ENCODE data around the gene GPR31. TPM values are rescaled to one million over a fixed set of nuclear protein-coding genes. Genes with fewer than 3 reads are reported as not detected.

The GPR31 gene
- polyA plus RNA-seq, 1 experiment, result not detected

DNA sequence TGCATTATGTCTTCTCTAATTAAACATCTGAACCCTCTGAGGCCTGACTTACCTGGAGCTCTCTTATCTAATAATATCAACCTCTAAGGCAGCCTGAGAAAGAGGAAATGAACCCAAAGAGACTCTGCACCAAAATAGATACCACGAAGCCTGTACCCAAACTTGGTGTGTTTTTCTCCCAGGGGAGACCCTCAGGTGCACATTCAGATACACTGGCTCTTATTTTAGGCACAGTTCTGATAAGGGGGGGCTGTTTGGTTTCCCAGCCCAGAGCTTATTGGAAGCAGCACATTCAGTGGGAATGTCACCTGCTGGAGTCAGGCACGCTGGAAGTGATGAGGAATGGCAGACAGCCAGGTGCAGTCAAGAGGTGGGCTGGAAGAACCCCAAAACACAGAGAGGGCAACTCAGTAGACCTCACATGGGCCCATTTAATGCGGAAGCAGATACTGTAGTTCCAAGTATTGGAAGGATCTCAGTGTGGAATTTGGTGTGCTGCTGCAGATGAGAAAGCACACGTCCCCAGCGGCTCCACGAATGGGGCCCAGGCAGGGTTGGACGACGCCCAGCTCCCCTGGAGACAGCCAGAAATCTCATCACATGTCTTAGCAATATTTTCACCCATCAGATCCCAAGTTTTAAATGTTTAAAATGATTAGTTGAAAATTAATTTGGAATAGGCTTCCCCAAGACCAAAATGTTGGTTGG is 44.6 kb downstream of the GPR31 start:
- Histone ChIP-seq H3K4me3 (ENCODE audit: low read depth, low read length) (no peak overlapping the region), H3K36me3 (ENCODE audit: control insufficient read depth, insufficient read depth, low read length) (no peaks in the 10 kb centered on the region), H3K27me3 (ENCODE audit: control insufficient read depth, insufficient read depth, low read length) (no peaks in the 10 kb centered on the region)
- POLR2A ChIA-PET, result no interaction called here
- no peak for DNase-seq (ENCODE audit: low read depth)
- TF ChIP-seq, protein P1, sequence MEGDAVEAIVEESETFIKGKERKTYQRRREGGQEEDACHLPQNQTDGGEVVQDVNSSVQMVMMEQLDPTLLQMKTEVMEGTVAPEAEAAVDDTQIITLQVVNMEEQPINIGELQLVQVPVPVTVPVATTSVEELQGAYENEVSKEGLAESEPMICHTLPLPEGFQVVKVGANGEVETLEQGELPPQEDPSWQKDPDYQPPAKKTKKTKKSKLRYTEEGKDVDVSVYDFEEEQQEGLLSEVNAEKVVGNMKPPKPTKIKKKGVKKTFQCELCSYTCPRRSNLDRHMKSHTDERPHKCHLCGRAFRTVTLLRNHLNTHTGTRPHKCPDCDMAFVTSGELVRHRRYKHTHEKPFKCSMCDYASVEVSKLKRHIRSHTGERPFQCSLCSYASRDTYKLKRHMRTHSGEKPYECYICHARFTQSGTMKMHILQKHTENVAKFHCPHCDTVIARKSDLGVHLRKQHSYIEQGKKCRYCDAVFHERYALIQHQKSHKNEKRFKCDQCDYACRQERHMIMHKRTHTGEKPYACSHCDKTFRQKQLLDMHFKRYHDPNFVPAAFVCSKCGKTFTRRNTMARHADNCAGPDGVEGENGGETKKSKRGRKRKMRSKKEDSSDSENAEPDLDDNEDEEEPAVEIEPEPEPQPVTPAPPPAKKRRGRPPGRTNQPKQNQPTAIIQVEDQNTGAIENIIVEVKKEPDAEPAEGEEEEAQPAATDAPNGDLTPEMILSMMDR (IDR thresholded peaks at IDR 0.05; ENCODE audit: insufficient read depth, low read depth, low read length), result no peak
- CTCF ChIA-PET, result no interaction called here

DNA sequence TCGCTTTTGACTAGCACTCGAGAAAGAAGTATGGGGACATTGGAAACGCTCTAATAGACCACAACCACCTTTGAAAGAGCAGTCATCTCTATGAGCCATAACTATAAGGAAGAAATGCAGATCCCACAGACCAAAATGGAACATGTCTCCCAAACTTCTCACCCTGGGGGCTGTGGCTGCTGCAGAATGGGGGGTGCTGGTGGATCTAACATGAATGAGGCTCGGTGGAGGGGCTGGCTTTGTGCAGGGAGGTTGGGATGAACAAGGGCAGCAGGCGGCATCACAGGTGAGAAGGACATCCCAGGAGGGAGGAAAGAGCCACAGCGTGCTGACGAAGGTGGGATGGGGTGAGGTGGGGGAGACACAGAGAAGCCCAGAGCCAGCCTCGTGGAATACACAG is 45.4 kb downstream of the GPR31 start:
- TF ChIP-seq, protein P1 (IDR thresholded peaks at IDR 0.05; ENCODE audit: insufficient read depth, low read depth, low read length), result no peak
- CTCF ChIA-PET, result no interaction called here
- Histone ChIP-seq H3K27me3 (ENCODE audit: control insufficient read depth, insufficient read depth, low read length) (no peaks in the 10 kb centered on the region), H3K4me3 (ENCODE audit: low read depth, low read length) (no peak overlapping the region), H3K36me3 (ENCODE audit: control insufficient read depth, insufficient read depth, low read length) (no peaks in the 10 kb centered on the region)
- no peak for DNase-seq (ENCODE audit: low read depth)
- POLR2A ChIA-PET, result no interaction called here

DNA sequence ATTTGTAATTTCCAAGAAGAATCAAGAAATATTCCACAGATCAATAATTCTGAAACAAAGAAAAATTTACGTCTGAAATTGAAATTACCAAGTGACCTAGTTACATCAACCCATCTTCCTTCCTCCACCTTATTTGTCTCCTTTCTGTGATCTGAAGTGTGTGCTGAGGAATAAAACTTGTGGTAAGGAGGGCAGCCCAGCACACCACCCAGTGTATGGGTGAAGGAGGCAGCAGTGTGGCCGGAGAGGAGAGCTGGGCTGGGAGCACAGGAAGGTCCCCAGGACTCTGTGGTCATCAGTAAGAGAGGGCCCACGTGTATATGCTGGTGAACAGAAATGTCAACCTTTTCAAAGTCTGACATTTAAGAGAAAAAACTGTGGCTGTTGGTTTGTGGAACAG is 46.2 kb downstream of the GPR31 start:
- Histone ChIP-seq H3K4me3 (ENCODE audit: low read depth, low read length) (no peak overlapping the region), H3K27me3 (ENCODE audit: control insufficient read depth, insufficient read depth, low read length) (no peaks in the 10 kb centered on the region), H3K36me3 (ENCODE audit: control insufficient read depth, insufficient read depth, low read length) (no peaks in the 10 kb centered on the region)
- DNase-seq (ENCODE audit: low read depth), result no peak
- TF ChIP-seq, protein P1 (IDR thresholded peaks at IDR 0.05; ENCODE audit: insufficient read depth, low read depth, low read length), result no peak
- POLR2A ChIA-PET, result no interaction called here
- CTCF ChIA-PET, result no interaction called here

DNA sequence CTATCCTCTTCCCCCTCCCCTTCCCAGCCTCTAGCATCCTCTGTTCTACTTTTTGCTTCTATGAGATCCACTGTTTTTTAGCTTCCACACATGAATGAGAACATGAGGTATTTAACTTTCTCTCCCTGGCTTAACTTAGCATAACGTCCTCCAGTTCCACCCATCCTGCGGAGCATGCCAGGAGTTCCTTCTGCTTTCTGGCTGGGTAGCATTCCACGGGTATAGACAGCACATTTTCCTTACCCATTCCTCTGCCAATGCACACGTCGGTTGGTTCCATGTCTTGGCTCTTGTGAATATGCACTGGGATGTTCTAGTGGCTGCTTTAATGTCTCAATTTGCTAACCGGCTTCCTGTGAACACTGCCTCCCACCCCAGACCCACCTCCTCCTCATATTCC is 48.1 kb downstream of the GPR31 start:
- no peaks in the 10 kb centered on the region for H3K36me3 ChIP-seq (ENCODE audit: control insufficient read depth, insufficient read depth, low read length)
- no peak for DNase-seq (ENCODE audit: low read depth)
- CTCF ChIA-PET, result no interaction called here
- no peak overlapping the region for H3K4me3 ChIP-seq (ENCODE audit: low read depth, low read length)
- H3K27me3 ChIP-seq (ENCODE audit: control insufficient read depth, insufficient read depth, low read length), result no peaks in the 10 kb centered on the region
- POLR2A ChIA-PET, result no interaction called here
- TF ChIP-seq, protein P1 (IDR thresholded peaks at IDR 0.05; ENCODE audit: insufficient read depth, low read depth, low read length), result no peak

DNA sequence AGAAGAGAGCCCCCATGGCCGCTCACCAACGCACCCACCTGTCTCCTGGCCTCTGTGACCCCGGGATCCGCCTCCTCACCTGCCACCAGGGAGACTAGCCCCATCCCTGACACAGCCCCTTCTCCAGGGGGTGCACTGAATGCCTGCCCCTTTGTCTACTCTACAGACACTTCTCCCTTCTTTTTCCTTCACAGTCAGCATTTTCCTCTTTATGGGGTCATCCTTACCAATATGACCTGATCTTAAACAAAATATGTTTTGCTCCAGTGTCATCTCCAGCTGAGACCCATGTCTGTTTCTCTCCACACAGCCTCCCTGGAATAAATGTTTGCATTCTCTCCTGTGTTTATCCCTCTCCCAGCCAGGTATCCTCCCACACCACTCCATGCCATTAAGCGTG is 49.5 kb downstream of the GPR31 start:
- no peaks in the 10 kb centered on the region for H3K36me3 ChIP-seq (ENCODE audit: control insufficient read depth, insufficient read depth, low read length)
- H3K4me3 ChIP-seq (ENCODE audit: low read depth, low read length), result no peak overlapping the region
- ChIA-PET CTCF (no interaction called here), POLR2A (no interaction called here)
- no peaks in the 10 kb centered on the region for H3K27me3 ChIP-seq (ENCODE audit: control insufficient read depth, insufficient read depth, low read length)
- no peak for DNase-seq (ENCODE audit: low read depth)
- TF ChIP-seq, protein P1 (IDR thresholded peaks at IDR 0.05; ENCODE audit: insufficient read depth, low read depth, low read length), result no peak
